HG03103 (cell line): ENCODE results near the gene BTG1.
A peak's percentile ranks its signal among the peaks of the same experiment; 100 is the strongest.

Experiments used
- ATAC-seq: cut with Tn5 transposase; IDR thresholded peaks from one replicate; pipeline ENCODE4 v1.9.1; 2021; ENCODE audit warnings: low read depth; ENCODE audit not compliant: unreplicated experiment

The BTG1 gene

GRCh38 chr12:92134638-92135274 is 10.9 kb downstream of the BTG1 start:
- no peak for ATAC-seq

DNA sequence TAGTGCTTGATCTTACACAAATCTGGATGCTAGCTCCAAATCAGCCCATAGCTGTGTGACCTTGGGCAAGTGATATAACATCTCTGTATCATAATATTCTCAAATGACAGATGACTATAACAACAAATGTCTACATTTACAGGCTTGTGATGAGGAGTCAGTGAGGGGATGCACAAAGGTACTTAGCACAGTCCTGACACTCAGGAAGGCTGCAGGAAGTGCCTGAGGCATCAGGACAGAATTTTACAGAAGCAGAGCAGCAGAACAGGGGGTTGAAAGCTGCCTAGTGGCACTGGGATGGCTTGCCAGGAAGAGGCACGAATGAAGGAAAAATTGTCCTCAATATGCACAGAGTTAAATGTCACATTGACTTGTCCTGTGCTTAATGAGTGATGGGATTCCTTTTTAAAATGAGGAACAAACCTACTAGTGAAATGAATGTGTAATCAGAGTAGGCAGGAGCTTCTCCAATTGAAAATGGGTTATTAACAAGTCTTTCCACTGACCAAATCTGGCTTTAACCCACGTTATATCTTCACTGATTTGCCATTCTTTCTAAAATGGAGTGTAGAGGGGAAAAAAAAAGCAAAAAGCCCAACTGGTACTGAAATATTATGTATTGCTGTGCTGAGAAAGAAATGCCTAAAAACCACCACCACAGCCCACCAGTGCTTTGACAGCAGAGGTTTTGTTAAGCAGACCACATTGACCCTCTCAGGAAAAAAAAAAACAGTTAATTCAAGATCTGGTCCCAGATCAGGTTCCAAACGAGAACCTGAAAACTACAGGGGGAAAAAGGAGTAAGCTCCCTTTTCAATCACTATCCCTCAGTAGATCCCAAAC is 11.6 kb downstream of the BTG1 start:
- no peak for ATAC-seq

DNA sequence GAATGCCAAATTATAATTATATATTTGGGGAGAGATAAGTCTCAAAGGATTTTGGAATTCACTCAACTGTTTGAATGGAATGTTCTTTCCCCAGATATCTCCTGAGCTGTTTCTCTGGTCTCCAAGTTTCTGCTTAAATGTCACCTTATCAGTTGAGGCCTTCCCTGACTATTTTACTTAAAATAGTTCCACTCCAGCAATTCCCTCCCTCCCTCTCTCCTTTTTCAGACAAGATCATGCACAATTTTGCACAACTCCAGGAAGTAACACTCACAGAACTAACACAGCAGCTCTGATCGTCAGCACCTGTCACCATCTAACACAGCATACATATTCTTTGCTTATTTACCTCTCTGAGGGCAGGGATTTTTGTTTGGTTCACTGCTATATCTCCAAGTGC is 12.5 kb downstream of the BTG1 start:
- ATAC-seq = no peak

- no peak for ATAC-seq
Measured at GRCh38 chr12:92132288-92132687, 13.4 kb downstream of the BTG1 start.

DNA sequence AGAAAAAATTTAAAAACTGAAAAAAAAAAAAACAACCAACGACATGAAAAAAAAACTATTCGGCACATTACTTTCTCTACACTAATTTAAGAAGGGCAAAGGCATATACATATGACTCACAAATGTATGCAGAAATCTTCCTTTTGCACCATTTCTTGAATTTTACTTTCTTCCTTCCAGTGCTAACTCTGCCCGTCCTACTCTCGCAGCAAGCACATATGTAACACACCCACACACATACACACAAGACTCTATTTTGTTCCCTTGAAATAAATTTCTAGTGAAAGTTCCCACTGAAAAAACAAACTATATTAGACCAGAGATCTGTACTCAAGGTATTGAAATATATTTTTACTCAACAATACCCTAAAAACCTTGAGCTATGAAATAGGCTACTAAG is 14.6 kb downstream of the BTG1 start:
- no peak for ATAC-seq

- no peak for ATAC-seq
Measured at GRCh38 chr12:92129609-92130008, 16.0 kb downstream of the BTG1 start.

DNA sequence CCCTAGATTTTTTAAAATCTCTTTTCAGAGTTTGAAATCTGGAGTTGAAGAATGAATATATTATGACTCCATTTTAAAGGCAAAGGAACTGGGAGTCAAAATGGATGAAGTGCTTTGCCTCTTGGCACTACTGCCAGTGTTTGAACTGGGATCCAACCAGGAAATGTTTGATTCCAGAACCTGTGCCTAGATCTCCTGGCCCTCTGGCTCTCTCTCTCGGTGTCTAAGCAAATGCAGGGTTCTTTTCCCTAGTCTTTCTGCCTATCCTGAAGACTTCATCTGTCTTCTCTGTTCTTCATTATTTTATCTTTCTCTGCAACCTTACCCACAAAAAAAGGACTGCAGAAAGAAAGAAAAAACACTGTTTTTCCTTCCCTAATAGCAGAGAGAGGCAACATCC is 17.0 kb downstream of the BTG1 start:
- ATAC-seq = no peak

- ATAC-seq = no peak
Measured at GRCh38 chr12:92124689-92125029, 21.0 kb downstream of the BTG1 start.

- no peak for ATAC-seq
Measured at GRCh38 chr12:92123780-92124688, 21.6 kb downstream of the BTG1 start.

GRCh38 chr12:92122941-92123779 is 22.5 kb downstream of the BTG1 start:
- ATAC-seq = no peak

DNA sequence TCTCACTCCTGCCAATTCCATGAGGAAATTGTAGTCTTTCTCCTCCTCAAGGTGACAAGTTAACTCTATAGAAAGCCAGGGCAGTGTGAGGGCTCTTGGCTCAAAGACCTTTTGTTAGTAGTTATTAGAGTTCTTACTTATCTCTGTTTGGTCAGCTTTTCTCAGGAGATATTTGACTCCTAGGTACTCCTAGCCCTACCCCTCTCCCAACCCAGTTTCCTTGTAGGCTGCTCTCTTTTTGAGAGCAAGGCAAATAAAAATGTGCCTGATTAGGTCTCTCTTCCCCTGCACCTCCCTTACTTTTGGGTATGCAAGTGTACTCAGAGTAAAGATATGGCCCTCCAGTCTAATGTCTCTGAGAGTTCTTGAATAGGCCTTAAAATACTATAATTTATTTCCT is 23.8 kb downstream of the BTG1 start:
- no peak for ATAC-seq

DNA sequence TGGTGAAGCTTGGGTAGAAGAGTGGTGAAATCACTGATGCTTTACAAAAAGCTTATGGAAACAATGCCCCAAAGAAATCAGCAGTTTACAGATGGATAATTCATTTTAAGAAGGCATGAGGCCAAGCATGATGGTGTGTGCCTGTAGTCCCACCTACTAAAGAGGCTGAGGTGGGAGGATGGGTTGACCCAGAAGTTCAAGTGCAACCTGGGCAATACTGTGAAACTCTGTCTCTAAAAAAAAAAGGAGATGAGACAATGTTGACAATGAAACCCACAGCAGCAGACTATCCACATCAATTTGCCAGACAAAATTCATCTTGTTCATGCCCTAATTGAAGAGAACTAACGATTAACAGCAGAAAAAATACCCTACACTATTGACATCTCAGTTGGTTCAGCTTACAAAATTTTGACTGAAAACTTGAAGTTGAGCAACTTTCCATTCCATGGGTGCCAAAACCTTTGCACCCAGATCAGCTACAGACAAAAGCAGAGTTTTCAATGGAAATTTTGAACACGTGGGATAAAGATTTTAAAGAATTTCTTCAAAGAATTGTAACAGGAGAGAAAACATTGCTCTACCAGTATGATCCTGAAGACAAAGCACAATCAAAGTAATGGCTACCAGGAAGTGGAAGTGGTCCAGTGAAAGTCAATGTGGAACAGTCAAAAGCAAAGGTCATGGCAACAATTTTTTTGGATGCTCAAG is 26.7 kb downstream of the BTG1 start:
- no peak for ATAC-seq

DNA sequence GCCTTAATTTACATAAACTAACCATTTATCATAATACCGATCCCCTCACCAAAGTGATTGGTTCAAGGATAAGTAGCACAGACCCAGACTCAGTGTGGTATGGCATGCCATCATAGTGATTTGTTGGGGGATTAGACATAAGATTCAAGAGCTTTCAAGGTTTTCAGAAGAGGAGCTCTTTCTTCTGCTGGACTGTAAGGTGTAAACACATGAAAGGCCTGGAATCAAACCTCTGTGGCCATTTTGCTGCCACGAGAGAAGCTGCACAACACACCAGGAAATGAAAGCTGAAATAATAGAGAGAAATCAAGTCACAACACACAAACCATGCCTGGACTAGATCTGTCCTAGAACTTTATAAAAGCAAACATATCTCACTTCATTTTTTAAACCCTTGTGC is 30.8 kb downstream of the BTG1 start:
- no peak for ATAC-seq

DNA sequence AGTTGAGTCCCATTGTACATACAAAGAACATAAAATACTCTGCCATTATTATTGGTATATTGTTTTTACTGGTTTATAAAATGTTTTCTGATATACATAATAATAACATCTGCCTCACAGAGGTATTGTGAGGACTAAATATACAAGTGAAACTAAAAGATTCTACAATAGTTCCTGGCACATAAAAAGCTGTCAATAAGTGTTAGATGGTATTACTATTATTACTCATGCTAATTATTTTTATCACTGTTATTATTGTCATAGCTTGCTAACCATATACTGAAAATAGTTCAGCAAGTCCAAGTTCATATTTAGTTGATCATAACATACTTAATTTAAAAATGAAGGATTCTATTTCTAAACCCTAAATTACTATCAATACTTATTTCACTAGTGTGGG is 34.4 kb downstream of the BTG1 start:
- ATAC-seq = peak; percentile 61

DNA sequence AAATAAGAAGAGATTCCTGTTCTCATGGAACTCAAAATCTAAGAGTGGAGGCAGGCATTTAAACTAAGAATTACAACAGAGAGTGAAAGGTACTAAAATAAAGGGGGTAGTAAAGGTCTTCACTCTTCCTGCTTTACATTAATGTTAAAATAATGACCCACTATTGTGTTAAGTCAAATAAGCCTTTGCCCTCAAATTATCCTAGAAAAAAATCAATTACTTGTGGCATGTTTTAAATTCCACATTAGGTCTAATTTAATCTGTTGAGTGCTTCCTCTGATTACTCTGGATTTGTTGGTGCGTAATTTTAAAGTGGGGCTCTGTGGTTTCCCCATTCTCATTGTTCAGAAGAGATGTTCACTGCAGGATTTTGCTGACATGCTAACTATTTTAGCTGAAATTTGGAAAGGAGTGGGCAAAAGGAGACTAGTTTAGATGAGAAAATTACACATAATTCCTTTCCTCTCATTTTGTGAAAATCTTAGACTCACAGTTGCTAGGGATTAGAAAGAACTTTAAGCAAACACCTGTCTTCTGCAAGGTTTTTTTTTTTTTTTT is 35.5 kb downstream of the BTG1 start:
- ATAC-seq = no peak

GRCh38 chr12:92109613-92110012 is 36.0 kb downstream of the BTG1 start:
- no peak for ATAC-seq

GRCh38 chr12:92108651-92109050 is 37.0 kb downstream of the BTG1 start:
- no peak for ATAC-seq

GRCh38 chr12:92107621-92108131 is 38.0 kb downstream of the BTG1 start:
- no peak for ATAC-seq

GRCh38 chr12:92107094-92107493 is 38.6 kb downstream of the BTG1 start:
- no peak for ATAC-seq
